ENCODE data around the gene ASB3.

The ASB3 gene

DNA sequence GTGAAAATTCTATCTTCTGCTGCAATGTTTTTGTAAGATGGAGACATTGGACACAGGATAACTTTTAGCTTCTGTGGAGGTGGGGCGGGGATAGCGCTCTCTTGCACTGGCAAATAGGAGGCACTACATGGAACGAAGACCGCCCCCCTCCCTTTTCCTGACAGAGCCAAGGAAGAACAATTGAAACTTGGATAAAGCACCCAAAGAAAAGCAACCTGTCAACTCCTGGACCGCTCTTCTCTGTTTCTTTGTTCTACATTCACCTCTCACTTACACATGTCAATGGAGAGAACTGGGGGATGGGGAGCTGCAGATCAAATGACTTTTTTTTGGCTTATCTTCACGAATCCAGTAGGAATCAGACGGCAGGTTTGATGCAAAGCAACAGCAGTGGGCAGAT lies 145.5 kb downstream of the ASB3 start:
- DNase-seq = no peak

DNA sequence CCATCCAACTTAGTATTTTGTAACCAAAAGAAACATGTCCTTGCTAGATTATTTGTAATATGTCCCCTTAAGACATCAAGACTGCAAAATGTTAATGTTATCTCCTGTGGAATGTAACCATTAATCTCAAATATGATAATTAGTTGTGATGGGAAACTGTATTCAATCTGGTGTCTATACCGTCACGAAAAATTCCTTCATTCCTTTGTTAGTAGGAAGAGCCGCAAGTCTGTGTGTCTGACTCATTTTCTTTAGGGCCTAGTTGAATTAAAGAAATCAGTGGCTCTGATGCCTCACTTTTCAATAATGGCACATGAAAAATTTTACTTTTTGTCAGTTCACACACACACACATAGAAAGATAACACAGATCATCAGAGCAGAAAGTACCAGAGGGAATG lies 146.3 kb downstream of the ASB3 start:
- no peak for DNase-seq

DNA sequence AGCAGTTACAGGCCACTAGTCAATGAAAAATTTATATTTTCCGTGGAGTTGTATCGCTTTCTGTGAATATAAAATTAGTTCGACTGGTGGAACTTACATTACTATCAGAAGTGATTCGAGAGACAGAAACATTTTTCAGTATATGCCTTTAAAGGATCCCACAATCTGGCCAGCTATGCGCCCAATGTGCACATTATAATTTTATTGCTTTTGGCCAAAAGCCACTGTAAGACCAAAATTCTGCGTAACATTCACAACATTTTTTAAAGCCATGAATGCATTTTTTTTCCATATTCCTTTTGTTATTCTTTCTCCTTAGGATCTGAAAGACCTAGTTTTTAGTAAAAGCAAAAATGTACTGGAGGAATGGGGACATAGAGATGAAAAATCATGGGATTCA lies 150.2 kb downstream of the ASB3 start:
- DNase-seq = no peak

DNA sequence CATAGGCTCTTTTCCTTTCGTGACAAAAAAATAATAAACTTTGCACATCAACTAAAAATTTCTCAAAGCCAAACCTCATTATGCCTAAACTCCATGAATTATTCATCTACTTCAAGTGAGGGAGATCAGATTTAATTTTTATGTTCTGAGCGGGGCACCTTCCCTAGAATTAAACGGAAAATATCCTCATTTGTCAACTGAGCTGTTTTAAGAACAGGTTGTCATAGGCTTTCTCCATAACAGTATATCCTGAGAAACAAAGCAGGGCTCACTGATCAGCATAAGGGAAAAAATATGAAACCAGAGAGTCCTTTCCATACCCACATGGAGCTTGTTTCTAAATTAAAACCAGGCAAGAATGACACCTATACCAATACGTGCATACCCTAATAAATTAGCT lies 150.6 kb downstream of the ASB3 start:
- DNase-seq = no peak

DNA sequence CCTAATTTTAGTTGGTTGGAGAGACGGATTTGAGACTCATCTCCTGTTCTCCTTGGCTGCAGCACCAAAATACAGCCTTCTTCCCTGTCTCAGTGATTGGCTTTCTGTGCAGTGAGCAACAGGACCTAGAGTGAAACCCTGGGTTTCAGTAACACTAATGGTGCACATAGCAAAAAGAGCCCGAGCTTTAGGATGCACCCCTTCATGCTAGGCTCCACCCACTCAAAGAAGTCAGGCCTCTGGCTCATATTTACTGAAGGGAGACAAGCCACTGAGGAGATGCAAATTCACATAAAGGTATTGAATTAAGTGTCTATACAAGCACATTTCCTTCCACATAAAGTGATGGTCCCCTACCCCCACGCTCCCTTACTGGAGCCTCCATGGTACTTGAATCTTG lies 151.1 kb downstream of the ASB3 start:
- DNase-seq = no peak

DNA sequence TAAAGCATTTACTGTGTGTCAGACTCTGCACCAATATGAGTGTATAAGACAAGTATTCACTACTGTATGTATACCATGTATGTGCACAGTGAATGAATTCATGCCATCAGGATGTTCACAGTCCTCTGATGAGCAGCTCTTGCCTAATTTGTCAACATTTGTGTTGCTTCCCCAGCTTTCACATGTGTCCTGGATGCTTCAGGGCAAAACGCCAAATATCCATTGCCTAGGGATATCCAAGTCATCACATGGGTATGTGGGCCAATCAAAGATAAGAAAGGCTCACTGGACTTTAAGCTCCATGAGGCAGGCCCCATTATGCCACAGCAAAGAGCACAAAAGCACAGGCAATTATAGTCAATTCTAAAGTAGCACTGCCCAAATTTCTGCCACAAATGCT lies 153.3 kb downstream of the ASB3 start:
- DNase-seq = no peak

DNA sequence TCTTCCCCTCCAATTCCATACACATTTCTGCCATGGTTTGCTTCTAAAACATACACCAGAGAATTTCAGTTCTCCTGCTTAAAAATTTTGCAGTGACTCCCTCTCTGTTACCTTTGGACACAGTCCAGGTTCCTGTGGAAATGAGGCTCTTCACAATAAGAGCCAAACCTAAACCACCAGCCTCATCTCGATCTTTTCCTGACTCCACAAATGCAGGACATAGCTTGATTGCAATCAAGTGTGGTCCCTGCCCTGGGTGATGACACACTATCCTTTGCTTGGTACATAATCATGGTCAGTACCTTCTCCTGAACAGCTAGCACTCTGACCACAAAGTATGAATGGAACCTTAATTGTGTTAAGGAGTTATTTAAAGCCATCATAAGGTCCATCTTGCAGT lies 154.0 kb downstream of the ASB3 start:
- DNase-seq = no peak

DNA sequence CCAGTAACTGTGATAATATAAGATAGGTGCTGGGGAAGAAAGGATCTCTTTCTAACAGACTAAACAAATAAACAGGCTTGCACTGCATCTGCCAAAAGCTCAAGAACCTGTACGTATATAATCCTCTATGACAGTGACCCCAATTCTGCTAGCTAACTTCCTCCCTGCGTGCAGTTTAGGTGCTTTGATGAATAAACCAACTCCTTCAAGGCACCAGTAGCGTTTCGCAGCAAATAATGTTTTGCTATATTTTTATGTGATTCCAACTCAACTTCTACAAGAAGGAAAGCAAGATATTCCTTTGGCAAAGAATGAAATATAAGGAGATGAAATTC lies 154.7 kb downstream of the ASB3 start:
- DNase-seq = no peak

DNA sequence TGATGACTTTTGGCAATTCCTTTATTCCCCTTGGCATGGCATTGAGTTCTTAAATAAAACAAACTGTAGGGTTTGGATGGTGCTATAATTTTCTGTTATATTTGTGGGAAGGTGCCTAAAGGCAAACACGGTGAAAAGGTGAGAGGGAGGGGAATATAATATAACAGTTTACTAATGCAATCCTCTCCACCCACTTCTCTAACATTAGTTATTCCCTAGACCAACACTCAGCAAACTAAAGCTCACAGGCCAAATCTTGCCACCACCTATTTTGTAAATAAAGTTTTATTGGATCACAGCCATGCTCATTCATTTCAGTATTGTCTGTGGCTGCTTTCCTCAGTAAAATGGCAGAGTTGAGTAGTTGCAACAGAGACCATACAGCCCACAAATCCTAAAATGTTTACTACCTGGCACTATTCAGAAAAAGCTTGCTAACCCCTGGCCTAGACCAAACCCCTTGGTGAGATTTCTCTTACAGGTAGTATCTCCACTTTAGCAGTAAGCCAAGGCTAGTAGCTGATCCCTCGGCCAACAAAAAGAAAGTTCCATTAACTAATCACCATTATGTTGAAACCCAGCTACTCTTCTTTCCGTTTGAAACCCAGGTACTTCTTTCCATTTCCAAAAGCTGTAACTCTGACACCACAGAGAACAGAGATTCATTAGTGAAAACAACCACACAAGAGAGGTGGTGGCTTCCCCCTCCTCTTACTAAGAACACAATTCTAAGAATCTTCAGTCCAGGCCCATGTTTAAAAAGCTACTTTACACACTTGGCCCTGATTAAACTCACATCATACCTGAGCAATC lies 155.2 kb downstream of the ASB3 start:
- DNase-seq = no peak

DNA sequence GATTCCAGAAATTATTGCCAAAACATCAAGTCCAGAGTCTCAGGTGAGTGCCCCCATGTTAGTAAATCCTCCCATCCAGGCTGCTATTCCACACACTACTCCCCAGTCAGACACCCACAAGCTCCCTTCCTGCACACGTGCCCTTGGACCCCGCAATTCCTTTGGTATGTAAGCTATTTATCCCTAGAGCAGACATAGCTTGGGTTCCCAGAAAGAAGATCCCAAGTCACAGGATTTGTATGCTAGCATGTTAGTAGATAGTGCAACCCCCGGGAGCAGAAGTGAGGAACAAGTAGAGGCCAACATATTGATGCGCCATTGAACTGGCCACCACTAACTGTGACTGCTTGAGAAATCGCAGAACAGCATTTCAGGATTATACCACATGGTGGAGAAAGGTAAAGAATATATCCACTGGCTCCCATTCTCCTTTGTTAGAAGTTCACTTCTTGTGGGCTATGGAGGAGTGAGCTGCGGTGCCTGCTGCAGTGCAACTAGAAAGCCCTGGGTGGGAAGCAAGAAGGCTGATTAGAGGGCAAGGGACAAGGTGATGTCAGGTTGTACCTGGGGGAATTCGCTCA lies 156.6 kb downstream of the ASB3 start:
- no peak for DNase-seq

DNA sequence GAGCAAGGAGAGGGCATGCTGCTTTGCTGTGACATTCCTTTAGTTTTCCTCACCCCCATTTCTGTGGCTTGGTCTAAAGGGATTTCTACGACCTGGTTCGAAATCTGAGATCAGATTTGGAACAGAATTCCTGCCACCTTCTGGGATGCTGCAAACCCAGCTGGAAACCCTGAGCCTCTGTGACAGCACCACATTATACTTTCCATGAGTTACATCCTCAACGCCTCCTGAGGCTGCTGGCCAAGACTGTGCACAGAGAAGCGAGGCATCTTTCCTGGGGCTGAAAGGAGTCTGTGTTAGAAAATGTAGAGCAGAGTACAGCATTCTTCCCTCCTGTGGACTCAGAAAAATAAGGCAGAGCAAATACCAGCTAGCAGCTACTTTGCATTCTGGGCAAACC lies 157.3 kb downstream of the ASB3 start:
- no peak for DNase-seq

DNA sequence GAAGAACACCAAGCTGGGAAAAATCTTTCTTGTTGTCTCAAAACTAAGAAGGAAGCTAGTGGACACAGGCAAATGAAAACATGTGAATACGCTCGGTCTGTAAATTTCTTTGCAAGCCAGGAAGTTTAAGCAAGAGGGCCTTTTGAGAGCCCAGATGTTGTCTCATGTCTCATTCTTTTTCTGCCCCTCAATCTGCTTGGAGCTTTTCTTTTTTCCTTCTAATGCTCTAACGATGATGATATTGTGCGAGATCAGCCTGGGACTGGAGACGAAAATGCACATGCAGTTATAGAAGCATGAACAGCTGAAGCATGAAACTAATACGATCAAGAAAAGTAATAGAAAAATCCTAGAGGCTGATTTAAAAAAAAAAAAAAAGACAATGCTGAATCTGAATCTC lies 157.8 kb downstream of the ASB3 start:
- DNase-seq = no peak

DNA sequence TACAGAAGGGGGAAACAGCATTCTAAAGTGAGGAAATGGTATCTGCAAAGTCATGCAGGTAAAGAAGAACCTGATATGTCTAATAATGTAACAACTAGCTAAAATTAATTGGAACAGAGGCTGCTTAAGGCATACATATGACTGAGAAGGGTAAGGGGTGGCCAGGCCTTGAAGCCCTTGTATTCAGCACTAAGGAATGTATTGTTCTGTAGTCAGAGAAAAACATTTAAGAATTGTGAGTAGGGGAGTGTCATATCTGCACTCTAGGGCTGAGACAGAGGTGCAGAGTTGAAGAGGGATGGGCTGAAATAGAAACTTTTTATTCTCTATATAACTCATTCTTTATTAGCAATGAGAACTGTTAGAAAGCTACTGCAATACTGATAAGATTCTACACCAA lies 164.6 kb downstream of the ASB3 start:
- DNase-seq = no peak

DNA sequence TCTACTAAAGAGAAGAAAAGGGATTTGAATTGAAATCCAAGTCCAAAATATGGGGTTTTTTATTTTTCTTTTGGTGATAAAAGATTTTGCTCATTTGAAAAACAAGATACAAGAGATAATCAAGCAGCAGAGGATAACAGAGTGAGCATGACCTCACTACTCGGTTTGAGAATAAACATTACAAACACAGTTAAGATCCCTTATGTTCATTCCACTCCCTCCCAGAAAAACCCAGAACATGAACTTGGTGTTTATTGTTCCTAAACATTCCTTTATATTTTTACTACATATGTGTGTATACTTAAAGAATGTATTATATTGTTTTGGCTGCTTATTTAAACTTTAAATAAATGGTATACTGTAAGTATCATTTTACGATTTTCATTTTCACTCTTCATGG lies 165.8 kb downstream of the ASB3 start:
- no peak for DNase-seq

Measured in NCI-H510A treated with DMSO at 0.1 percent for 48 hours (cell line).